Activated CD8-positive, alpha-beta memory T cell treated with anti-CD3 and anti-CD28 coated beads, Interleukin-2, amount 50 U/mL, for 1 hour (primary cell): Measurements from ENCODE around the gene NHSL2.

ENCODE experiments used
- DNase-seq: peaks from one replicate; pipeline ENCODE4 v3.0.0-alpha.2; 2020; ENCODE audit errors: extremely low read depth

Gene NHSL2

DNA sequence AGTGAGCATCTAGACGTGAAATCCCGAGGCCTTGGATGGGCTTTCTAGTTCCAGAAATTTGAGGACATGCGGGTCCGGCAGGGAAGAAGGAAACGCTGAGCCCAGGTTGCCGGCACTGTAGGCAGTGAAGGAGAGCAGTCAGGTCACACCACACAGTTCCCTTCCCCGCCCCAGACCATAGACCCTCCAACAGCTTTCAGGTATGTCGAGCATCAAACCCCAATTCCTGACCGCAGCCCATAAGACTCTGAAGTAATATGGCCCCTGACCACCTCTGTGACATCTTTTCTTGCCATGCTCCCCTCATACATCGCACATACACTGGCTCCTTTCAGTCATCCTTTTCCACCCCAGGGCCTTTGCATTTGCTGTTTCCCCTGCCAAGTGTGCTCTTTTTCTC is 198.0 kb downstream of the NHSL2 start:
- no peak for DNase-seq

DNA sequence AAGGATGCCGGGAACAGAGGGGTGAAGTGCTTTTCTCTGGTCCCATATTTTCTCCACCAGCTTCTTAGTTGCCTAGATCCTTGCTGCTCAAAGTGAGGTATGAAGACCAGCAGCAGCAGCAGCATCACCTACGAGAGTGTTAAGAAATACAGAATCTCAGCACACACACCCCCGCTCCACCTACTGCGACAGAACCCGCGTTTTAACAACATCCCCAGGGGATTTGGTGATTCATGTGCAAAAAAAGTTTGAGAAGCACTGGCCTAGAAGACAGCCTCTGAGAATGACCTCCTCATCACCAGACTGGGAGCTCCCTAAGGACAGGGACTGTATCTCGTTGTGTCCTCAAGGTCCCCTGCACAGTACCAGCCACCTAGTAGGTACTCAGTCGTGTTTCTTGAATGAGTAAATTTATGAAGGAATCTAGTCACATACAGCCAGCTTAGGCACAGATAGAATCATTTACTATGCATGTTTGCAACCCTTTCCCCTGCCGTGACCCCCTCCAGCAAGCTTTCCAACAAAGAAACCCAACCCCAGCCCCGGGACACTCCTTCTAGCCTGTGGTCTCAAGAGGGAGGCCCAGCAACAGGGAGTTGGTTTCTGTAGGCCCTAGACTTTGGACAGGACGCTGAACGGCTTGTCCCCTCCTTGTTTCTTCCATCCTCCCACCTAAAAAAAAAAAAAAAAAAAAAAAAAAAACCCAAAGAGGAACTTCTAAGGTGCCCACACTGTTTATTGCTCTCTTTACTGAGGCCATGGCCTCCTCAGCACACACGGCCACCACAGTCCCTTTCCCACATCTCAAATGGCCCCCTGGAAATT is 199.6 kb downstream of the NHSL2 start:
- no peak for DNase-seq

DNA sequence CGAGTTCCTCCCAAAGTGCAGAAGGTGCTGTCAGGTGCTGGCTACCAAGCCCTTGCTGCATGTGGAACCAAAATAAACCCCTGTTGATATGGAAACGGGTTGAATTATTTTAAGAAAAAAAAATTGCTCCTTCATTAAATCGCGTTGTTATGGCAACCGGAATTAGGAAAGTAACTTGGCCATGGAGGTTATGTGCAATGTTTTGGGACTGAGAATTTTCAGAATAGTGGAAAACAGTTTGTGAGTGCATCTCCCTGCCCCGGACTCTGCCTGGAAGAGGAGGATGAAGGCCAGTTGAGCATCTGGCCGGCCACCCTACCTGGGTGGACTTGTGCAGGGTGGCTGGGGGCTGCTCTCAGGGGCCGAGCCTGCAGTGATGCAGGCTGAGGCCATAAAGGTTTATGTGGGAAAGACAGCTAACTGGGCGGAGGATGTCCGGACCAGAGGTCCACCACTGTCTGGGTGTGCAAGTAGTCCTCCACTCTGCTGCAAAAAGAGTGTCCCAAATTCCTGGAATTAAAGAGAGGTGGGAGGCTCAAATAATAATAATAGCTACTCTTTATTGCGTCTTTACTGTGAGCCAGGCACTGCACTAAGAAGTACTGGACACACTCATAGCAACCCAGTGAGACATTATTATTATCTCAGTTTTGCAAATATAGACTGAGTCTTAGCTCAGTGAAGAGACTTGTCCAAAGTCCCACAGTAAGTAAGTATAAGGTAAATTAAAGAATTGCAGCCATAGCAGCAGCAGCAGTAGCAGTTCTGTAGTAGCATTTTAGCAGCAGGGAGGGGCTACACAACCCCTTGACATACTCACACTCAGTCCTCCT is 200.4 kb downstream of the NHSL2 start:
- no peak for DNase-seq

DNA sequence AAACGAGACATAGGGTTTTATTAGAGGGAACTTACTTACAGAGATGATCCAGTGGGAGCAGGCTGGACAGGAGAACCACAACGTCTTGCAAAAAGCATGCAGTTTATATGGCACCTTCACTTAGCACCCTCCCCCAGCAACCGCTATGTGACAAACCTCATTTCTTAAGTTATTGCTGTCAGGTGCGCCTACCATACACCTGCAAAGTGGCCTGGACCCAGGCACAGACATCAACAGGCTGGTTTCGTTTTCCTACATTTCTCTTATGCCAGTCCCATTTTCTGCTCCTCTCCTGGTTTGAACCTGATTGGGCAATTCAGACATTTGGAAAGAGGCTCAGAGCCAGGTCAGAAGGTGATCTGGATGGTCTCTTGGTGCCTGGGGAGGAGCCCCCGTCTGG is 202.8 kb downstream of the NHSL2 start:
- no peak for DNase-seq

DNA sequence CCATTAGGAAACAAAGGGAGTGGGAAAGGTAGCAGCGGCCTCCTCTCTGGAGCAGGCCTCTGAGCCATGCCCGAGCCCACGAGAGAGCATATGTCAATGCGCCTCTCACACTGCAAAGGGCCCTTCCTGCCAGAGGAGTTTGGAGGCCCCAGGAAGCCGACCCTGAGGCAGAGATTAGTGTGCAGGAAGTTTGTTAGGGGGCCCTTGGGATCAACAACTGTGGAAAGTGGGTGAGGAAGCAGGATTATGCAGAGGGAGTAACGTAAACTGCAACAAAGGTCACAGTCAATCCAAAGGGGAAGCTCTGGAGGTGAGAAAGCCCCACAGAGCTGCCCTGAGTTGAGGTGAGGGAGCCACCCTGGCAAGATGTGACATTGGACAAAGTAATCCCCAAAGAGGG is 203.7 kb downstream of the NHSL2 start:
- no peak for DNase-seq

DNA sequence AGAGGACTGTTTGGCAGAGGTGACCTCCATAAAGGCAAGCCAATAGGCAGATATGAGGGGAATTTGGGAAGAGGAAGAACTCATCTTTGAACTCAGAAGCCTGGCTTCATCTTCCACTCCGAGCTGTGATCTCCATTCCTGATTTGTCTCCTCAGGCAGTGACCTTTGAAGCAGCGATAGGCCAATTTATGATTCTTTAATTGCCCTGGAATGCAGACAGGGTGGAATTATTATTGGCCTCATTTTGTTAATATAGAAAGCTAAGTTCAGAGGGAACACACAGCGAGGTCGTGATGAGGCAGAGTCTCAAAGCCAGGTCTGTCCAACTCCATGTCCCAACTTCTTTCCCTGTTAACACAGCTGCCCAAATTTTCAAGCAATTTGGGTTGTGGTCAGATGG is 204.2 kb downstream of the NHSL2 start:
- DNase-seq: no peak

DNA sequence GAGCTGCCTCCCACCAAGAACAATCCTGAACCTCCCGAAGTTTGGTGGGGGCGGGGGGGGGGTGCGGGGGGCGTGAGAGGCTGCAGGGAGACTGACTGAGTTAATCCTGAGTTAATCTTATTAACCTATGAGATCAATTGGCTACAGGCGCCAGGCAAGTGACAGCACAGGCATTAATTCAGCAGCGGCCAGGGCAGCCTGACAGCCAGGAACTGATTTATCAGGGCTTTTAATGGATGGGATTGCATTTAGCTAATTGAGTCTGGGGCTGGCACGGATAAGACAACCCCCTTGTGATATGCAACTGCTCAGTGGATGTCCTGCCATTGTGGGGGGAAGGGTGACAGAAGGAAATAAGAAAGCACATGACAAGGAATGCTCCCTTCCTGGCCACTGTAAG is 204.7 kb downstream of the NHSL2 start:
- DNase-seq: no peak

DNA sequence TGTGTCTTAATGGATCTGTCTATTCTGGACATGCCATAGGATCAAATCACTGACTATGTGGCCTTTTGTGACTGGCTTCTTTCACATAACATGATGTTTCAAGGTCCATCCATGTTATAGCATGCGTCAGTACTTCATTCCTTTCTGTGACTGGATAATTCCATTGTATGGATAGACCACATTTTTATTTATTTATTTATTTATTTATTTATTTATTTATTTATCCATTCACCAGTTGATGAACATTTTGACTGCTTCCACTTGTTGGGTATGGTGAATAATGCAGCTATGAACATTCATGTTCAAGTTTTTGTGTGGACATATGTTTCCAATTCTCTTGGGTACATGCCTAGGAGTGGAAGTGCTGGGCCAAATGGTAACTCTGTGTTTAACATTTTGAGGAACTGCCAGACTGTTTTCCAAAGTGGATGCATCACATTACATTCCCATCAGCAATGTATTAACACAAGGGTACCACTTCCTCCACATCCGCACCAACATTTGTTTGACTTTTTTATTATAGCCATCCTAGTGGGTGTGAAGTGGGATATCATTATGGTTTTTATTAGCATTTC is 207.1 kb downstream of the NHSL2 start:
- DNase-seq: no peak

DNA sequence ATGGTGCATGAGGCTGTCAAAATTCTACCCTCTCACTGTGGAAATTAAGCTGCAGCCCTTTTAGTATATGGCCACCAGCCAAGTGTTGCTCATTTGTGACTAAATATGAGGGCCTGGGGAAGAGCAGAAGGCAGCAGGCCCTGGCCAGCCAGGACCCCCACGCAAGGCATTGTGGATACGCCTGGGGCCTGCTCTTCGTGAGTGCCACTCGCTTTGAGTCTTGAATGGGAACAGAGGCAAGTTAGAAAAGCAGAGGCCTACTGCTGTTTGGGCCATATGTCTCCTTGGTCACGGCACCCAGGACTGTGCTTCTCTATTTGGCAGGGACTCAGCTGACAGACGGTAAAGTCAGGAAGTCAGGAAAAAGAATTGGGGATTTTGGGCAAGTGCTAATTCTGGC is 210.2 kb downstream of the NHSL2 start:
- DNase-seq: no peak

DNA sequence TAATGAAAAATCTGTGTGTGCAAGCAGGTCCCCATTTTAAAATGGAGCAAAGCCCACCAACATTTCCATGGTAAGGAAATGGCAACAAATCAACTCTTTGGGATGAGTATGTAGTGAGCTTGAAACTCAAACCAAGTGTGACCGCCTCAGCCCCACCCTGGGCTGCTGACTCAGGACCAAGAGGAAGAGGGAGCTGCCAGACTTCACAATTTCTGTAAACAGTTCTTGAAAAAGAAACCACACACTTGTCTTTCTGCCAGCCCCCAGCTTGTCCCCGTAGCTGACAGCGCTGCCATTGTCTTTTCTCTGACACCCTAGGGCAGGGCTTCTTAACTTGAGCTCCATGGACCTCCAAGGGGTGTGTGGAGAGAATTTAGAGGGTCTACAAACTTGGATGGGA is 210.7 kb downstream of the NHSL2 start:
- DNase-seq: no peak

DNA sequence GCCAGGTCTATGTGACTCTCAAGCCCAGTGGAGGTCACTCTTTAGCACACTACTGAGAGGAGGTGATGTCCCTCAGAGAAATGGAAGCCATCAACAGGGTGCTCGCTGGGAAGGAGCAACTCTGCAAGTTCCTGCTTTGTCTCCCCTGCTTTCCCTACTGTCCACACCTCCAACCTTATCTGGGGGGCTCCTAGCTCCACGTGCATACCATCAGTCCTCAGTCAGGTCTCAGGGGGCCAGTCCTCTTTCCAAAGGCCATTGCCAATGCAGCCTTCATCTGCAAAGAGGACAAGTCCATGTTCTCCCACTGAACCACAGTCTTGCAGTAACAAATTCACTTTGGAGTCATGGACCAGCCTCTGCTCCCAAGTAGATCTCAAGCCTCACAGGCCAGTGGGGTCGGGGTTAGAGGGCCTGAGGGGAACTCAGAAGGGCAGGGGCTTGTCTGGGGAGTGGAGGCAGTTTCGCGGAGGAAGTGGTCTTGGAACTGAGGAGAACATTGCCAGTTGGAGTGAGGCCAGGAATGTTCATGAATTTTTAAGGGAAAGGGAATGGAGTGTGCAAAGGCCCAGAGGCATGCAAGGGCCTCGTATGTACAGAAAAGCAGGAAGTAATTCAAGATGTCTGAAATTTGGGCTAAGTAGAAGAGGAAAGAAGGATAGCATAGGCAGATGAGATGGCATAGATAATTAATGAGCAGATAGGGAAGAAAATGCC is 212.1 kb downstream of the NHSL2 start:
- DNase-seq: no peak

DNA sequence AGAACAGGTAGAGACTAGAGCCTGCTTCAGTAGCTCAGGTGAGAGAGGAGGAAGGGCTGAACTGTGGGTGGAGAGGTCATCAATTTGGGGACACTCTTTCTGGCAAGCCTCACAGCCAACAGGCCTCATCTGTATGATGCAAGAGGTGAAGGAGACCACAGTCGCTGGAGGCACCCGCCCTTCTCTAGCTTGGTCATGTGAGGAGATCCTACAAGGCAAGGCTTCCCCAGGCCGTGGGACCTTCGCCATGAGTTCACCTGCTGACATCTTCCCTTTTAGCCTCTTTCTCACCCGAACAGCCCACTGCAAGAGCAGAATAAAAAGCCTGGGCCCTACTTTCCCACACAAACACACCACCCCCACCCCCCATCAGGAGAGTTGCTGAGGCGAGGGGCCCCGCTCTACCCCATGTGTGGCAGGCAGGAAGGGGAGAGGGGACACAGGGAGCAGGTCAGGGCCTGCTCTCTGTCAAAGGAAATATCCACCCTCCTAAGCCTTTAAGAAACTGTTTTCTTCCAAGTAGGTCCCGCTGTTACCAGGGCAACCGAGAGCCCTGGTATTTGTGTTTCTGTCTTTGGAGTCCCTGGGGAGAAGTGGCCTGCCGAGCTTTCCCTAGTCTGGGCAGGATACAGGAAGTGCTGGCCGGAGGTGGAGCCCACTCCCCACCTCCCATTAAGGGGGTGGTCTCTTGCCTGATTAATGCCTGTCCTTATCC is 213.0 kb downstream of the NHSL2 start:
- no peak for DNase-seq

DNA sequence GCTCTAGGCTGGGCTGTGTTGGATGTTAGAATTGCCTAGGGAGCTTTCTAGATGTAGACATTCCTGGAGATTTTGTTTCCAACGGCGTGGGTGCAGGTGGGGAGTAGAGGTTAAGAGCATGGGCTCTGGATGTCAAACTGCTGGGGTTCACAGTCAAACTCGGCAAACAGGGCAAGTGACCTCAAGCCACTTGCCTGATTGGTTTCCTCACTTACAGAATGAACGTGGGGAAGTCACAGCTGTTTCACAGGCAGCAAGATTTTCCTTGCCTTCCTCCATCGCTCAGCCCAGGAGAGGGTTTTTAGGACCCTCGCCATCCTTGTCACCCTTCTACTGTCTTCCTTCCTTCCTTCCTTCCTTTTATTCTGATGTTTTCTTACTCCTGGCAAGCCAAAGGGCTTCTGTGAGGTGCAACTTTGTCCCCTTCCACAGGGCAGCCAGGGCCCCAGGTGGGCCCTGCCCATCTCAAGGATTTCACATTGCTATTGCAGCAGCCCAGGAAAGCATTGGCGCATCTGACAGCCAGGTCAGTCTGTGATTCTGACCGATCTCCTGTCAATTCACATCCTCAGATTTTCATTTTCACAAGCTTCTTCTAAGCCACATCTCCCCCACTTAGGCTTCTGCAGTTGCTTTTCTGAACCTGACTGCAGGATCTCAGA is 214.0 kb downstream of the NHSL2 start:
- no peak for DNase-seq

DNA sequence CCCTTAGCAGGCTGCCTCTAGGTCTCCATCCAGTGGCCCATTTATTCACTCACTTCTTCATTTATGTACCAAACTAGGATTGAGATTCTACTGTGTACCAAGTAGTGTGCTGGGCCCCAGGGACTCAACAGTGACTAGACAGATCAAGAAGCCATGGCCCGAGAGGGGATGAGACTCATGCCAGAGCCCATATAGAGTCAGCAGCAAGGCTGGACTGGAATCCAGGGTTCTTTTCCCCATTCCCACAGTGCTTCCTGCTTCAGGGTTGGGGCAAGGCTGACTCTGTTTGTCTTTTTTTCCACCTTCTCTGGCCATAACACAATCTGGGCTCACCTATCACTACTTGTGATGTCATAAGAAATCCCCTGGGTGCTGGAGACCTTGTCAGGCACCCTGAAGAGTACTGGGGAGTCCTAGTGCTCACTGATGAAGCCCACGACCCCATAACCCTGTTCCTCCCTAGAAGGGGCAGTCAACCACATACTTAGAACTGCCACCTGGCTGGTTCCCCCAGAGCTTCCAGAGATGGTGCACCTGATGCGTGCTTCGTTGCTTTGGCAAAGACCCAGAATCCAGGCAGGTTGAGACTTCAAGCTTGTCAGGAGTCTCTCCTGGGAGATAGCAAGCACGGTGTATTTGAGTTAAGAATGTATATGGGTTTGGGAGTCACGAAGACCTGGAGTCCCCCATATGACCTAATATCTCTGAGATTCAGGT is 214.8 kb downstream of the NHSL2 start:
- DNase-seq: no peak

DNA sequence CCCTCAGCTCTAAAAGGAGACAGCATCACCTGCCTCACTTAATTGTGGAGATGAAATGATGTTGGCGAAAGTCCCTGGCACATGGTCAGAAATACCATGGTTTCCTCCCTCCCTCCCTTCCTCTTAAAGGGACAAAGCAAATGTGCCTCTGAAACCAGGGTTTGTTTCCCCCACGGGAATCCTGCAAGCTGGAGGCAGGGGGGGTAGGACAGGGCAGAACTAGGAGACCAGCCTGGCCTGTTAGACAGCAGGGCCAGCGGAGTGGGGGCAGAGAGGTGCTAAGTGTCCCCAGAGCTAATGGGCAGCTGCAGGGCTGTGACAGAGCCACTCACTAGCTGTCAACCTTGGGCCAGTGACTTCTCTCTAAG is 215.4 kb downstream of the NHSL2 start:
- DNase-seq: no peak

DNA sequence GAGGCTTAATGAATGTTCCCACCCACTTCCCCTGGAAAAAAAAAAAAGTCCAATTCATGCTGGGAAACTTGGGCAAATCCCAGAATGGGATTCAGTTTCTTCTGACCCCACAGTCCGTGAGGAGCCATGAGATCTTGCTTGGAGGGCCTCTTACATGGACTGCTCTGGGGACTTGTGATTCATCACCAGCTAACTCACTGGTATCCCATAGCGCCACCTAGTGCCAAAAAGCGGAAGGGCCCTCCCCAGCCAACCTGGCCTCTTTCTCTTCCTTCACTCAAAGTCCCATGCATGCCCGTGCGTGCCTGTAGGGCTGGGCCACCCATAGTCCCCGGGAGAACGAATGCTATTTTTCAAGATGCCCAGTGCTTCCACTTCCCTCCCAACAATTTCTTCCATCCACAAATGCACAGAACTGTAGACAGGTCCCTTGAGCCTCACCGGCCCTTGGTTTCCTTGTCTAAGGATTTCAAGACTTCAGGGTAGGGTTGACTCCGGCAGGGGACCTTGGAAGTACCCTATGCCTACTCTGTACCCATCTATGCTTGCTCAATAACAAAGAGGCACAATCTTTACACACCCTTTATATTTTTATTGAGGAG is 216.0 kb downstream of the NHSL2 start:
- DNase-seq: peak; percentile 52

DNA sequence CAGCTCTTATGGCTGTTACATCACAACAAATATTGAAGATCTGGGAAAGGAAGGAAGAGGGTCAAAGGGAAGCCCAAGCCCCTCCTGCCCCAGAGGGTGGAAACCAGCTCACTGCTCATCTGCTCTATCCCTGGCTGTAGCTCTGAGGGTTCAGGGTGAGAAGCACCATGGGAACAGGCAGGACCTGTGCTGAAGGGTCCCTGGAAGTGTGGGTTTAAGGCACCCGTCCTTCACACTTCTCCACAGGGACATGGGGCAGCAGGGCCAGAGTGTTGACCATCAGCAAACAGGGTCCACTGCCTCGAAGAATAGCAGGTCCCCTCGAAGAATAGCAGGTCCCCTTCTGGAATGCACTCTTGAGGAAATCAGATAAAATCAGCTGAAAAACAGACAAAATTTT is 216.7 kb downstream of the NHSL2 start:
- DNase-seq: no peak

DNA sequence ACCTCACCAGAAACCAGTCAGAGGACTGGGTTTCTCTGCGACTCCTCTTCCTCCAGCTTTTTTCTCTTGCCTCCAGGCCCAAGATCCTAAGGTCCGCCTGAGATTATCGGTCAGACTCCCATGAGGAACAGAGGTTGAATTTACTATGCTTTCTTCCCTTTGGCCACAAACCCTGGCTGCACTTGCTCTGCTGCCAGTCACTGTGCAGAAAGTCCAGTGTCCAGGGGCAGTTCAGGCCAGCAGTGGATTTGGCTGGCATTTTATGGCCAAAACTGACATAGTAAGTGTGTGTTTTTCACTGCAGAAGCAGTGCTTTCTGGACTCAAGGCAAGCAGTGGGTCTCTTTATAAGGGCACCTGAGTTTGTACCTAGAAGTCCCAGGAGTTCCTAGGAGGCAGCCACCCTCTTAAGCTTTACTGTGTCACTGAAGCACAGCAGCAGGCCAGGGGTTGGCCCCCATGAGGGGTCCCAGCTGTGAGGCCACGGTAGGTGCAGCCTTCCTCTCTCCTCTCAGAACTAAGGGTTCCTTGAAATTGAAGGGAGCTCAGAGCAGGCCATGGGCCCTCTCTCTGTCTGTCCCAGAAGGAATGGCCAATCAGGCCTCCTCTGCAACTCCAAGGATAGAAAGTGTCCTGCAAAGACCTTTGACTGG is 217.7 kb downstream of the NHSL2 start:
- DNase-seq: no peak

DNA sequence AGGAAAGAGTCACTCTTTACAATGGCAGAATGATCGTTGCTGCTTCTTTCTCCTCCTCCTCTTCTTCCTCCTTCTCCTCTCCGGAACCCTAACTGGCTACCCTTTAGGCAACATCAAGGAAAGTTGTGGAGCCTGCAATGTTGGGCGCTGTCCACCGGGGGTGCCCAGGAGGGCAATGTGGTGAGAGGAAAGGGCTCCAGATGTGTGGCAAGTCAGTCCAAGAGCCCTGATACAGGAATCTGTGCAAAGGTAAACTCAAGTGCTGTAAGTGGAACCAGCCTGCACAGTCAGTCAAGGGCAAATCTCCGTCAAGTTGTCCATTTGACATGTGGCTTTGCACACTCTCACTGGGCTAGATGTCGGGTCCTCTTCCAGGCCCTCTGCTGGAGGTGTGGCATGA is 218.2 kb downstream of the NHSL2 start:
- no peak for DNase-seq
